Measurements from ENCODE around the gene DPEP2.
"Not testable (repeated sequence)": the region's sequence is repeated elsewhere in the genome, so short reads cannot be mapped to it uniquely, and the experiment has no call there.

The DPEP2 gene

DNA sequence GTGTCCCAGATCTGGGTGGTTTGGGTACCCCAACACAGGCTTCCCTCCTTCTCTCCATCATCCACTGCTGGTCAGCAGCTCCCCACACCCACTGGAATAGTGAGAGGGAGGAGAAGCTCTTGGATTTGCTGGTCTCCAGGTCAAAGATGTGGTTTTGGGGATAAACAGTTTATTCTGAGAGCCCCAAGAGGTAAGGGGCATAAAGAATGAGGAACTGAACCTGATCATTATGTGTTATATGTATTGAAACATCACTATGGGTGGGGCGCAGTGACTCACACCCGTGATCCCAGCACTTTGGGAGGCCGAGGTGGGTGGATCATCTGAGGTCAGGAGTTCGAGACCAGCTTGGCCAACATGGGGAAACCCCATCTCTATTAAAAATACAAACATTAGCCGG is 3.9 kb downstream of the DPEP2 start:
- Mint-ChIP-seq H3K4me1 (ENCODE audit: low read depth) (peaks cover 70% of the 10 kb centered on the region), H3K36me3 (ENCODE audit: low read depth) (peaks cover 66% of the 10 kb centered on the region)
- intact Hi-C loops (cut with micrococcal nuclease): no loop called here

DNA sequence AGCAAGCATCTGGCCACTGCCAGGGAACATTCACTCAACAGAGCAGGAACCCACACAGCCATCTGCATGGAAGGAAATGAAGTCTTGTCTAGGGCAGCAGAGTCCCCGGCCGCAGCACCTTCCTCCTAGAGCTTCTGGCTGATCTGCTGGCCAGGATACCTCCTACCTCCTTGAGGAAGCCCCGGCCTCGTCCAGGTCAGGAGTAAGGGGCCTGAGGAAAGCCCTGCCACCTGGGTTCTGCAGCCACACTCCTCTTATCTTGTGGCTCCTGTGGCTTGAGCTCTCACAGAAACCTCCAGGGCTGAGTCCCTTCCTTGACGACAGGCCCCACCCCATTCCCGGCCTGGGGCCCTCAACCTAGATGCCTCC is 5.3 kb downstream of the DPEP2 start:
- H3K9me3 Mint-ChIP-seq; H3K27me3 Mint-ChIP-seq; intact Hi-C loops (cut with micrococcal nuclease): not testable (repeated sequence)
- peaks cover 72% of the 10 kb centered on the region for H3K36me3 Mint-ChIP-seq (ENCODE audit: low read depth)
- peaks cover 69% of the 10 kb centered on the region for H3K4me1 Mint-ChIP-seq (ENCODE audit: low read depth)
- peak overlapping the region; percentile 99 for H3K27ac Mint-ChIP-seq
- peak overlapping the region; percentile 82 for H3K4me3 Mint-ChIP-seq

More for the DNA sequence above, 3.9 kb downstream of the DPEP2 start:
- no peaks in the 10 kb centered on the region for H3K27me3 Mint-ChIP-seq
- H3K27ac Mint-ChIP-seq: peak overlapping the region; percentile 99
- H3K4me3 Mint-ChIP-seq: peak overlapping the region; percentile 20
- no peaks in the 10 kb centered on the region for H3K9me3 Mint-ChIP-seq

DNA sequence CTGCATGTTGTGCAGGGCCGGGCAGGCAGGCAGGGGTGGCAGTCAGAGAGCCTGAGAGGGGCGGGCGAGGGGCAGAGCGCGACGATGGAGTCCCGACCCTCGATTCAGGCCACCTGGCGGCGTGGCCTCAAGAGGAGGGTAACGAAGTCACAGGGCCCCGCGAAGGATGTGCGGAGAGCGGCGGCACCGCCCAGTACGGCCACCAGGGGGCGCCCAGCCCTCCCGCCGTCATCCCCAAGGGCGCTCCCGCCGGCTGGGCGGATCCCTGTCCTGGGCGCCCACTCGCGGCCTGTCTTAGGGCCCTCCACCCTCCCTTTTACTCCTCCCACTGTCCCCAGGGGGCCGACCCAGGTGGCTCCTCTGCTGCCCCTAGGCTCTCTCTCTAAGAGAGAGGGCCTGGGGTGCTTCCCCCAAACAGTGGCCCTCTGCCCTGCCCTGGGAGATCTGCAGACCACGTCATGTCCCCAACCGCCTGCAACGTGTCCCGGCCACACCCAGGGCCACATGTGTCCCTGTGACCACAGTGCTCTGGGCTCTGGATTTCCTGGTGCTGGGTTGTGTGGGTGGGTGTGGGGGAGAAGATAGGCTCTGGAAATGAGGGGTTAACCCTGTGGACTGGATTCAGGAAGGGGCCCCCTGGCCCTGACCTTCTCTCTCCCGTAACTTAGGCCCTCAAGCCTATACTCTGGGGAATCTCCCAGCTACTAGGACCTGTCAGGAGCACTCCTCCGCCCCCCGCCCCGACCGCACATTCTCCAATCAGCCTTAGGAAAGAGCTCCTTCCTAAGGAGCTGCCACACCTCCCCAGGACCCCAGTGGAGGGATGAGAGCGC is 5.9 kb downstream of the DPEP2 start:
- Mint-ChIP-seq H3K9me3 (no peaks in the 10 kb centered on the region), H3K4me3 (peak overlapping the region; percentile 82), H3K27me3 (no peaks in the 10 kb centered on the region), H3K27ac (peak overlapping the region; percentile 99), H3K4me1 (ENCODE audit: low read depth) (peaks cover 69% of the 10 kb centered on the region), H3K36me3 (ENCODE audit: low read depth) (peaks cover 72% of the 10 kb centered on the region)
- intact Hi-C loops (cut with micrococcal nuclease): loop anchor here (1.0 to 2.0 kb wide), 3 partner anchors 13 to 47 kb away; partner anchors contain the start of genes DDX28 and DUS2

DNA sequence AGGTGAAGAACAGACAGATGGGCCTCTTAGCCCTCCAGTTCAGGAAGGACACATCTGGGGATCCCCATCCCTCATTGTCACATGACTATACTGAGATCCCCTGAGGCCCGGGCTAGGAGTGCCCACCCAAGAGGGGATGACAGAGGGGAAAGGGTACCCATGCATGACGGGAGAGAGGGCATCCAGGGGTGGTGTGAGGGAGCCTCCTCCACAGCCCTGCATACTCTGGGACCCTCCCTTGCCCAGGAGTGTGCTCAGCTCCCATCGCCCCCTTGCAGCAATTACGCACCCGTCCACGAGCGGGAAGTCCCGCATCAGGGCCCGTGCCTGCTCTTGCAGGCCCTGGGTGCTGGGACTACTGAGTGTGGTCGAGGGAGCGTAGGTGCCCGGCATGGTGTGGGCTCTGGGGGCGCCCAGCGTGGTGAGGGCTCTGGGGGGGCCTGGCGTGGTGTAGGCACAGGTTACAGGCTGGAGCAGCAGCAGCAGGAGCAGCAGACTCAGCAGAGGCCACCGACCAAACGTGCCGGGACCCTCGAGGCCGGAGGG is 6.5 kb downstream of the DPEP2 start:
- peaks cover 65% of the 10 kb centered on the region for H3K4me1 Mint-ChIP-seq (ENCODE audit: low read depth)
- no peaks in the 10 kb centered on the region for H3K9me3 Mint-ChIP-seq
- peaks cover 68% of the 10 kb centered on the region for H3K36me3 Mint-ChIP-seq (ENCODE audit: low read depth)

DNA sequence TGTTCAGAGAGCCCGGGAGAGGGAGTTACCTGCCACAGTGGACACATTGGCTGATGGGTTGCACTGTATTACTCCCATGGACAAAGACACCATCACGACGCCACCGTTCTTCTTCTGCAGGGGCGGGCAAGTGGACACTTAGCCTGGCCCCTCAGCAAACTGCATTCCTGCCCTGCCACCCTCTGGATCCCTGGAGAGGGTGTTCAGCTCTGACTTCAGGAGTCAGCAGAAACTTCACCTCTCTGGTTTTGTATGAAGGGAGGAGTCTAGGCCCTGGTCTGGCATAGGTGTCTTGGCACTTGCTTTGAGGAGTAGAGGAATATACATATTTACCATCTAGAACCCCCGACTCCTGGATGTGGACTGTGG is 9.3 kb downstream of the DPEP2 start:
- no peaks in the 10 kb centered on the region for H3K9me3 Mint-ChIP-seq
- H3K27me3 Mint-ChIP-seq: no peaks in the 10 kb centered on the region
- peaks cover 44% of the 10 kb centered on the region for H3K36me3 Mint-ChIP-seq (ENCODE audit: low read depth)
- peaks cover 48% of the 10 kb centered on the region for H3K4me1 Mint-ChIP-seq (ENCODE audit: low read depth)
- no peak overlapping the region for H3K4me3 Mint-ChIP-seq
- no peak overlapping the region for H3K27ac Mint-ChIP-seq
- intact Hi-C loops (cut with micrococcal nuclease): no loop called here

More for the DNA sequence above, 6.5 kb downstream of the DPEP2 start:
- Mint-ChIP-seq H3K27ac (peak overlapping the region; percentile 99), H3K27me3 (no peaks in the 10 kb centered on the region), H3K4me3 (peak overlapping the region; percentile 82)
- intact Hi-C loops (cut with micrococcal nuclease): loop anchor here (1.0 to 2.0 kb wide), 3 partner anchors 14 to 48 kb away; partner anchors contain the start of genes DDX28 and DUS2

DNA sequence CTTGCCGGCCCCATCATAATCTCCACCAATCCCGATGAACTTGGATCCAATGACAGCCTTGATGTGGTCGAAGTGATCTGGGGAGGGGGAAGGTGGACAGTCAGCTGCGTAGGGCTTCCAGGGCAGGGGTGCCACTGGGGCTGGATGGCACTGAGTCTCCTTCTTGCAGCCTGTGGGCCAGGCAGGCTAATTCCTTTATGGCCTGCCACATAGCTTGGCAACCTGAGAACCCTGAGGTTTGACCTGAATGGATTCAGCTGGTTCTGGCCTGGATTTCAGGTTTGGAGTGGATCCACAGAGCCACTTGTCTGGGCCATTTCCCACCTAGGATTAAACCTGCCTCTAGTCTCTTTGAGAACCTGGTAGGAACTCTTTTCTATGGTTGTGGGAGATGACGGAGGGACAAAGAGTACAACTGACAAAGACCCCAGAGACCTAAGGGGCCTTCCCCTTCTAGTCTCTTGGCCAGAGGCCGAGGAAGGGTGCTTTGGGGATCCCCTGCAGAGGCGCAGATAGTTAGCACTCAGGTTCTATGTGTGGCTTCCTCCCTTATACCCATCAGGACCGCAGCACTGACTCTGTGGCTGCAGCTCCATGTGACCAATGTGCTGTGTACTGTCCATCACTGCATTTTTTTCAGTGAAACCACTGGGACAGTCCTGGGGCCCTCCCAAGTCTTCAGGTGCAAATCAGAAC is 9.8 kb downstream of the DPEP2 start:
- Mint-ChIP-seq H3K9me3 (no peaks in the 10 kb centered on the region), H3K4me3 (no peak overlapping the region), H3K27me3 (no peaks in the 10 kb centered on the region), H3K36me3 (ENCODE audit: low read depth) (peaks cover 44% of the 10 kb centered on the region), H3K27ac (peak overlapping the region; percentile 35), H3K4me1 (ENCODE audit: low read depth) (peaks cover 48% of the 10 kb centered on the region)
- intact Hi-C loops (cut with micrococcal nuclease): no loop called here

DNA sequence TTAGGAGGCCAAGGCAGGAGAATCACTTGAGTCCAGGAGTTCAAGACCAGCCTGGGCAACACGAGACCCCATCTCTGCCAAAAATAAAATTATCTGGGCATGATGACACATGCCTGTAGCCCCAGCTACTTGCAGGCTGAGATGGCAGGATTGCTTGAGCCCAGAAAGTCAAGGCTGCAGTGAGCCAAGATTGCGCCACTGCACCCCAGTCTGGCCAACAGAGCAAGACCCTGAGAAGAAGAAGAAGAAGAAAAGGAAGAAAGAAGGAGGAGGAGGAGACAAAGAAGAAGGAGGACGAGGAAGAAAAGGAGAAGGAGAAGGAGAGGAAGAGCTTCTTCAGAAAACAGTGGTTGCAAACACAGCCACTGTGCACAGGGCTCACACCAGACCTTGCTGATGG is 10.6 kb downstream of the DPEP2 start:
- intact Hi-C loops (cut with micrococcal nuclease): no loop called here
- no peak overlapping the region for H3K4me3 Mint-ChIP-seq
- H3K27me3 Mint-ChIP-seq: no peaks in the 10 kb centered on the region
- H3K4me1 Mint-ChIP-seq (ENCODE audit: low read depth): peaks cover 50% of the 10 kb centered on the region
- H3K27ac Mint-ChIP-seq: peak overlapping the region; percentile 35
- peaks cover 44% of the 10 kb centered on the region for H3K36me3 Mint-ChIP-seq (ENCODE audit: low read depth)
- H3K9me3 Mint-ChIP-seq: no peaks in the 10 kb centered on the region

DNA sequence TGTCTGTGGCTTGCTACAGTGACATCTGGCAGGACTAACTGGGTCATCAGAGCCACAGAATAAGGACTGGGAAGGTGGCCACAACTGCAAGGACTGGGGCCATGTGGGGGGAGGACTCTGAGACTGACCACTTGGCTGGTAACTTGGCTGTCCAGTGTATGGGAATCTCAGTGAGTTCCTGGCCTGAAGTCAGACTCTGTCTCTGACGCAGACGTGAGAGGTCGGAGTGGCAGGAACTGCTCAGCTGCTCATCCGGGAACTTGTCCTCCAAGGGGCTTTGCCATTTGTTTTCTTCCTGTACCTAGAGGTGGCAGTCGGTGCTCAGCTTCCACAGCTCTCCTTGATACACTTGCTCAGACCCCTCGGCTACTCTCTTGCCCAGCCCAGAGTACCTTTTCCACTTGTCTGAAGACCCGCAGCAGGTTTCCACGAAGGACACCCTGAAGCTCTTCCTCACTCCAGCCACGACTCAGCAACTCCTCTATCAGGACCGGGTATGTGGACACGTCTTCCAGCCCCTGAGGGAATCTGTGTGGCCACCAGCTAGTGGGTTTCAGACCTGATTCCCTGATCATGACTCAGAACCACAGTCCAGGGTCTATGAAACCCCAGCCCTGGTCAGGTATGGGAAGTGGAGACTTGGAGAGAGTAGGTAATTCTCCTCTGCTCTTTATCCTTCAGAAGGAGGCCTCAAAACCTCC is 11.7 kb downstream of the DPEP2 start:
- H3K4me3 Mint-ChIP-seq: no peak overlapping the region
- H3K27me3 Mint-ChIP-seq: no peaks in the 10 kb centered on the region
- no peak overlapping the region for H3K27ac Mint-ChIP-seq
- H3K9me3 Mint-ChIP-seq: no peaks in the 10 kb centered on the region
- peaks cover 40% of the 10 kb centered on the region for H3K36me3 Mint-ChIP-seq (ENCODE audit: low read depth)
- intact Hi-C loops (cut with micrococcal nuclease): no loop called here
- peaks cover 45% of the 10 kb centered on the region for H3K4me1 Mint-ChIP-seq (ENCODE audit: low read depth)

DNA sequence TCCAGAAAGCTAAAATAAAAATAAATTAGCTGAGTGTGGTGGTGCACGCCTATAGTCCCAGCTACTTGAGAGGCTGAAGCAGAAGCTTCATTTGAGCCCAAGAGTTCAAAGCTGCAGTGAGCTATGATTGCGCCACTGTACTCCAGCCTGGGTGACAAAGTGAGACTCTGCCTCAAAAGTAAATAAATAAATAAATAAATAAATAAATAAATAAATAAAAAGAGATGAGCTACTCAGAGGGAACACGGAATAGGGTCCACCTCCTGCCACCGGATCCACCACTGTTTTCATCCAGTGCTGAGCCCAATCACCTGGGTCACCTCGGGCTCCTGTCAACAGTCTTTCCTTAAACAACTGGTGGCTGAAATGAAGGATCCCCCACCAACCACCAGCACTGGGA is 12.3 kb downstream of the DPEP2 start:
- H3K9me3 Mint-ChIP-seq: no peaks in the 10 kb centered on the region
- H3K4me1 Mint-ChIP-seq (ENCODE audit: low read depth): peaks cover 45% of the 10 kb centered on the region
- peaks cover 33% of the 10 kb centered on the region for H3K36me3 Mint-ChIP-seq (ENCODE audit: low read depth)
- peaks cover 3% of the 10 kb centered on the region for H3K27me3 Mint-ChIP-seq
- no peak overlapping the region for H3K4me3 Mint-ChIP-seq
- H3K27ac Mint-ChIP-seq: no peak overlapping the region
- intact Hi-C loops (cut with micrococcal nuclease): no loop called here

DNA sequence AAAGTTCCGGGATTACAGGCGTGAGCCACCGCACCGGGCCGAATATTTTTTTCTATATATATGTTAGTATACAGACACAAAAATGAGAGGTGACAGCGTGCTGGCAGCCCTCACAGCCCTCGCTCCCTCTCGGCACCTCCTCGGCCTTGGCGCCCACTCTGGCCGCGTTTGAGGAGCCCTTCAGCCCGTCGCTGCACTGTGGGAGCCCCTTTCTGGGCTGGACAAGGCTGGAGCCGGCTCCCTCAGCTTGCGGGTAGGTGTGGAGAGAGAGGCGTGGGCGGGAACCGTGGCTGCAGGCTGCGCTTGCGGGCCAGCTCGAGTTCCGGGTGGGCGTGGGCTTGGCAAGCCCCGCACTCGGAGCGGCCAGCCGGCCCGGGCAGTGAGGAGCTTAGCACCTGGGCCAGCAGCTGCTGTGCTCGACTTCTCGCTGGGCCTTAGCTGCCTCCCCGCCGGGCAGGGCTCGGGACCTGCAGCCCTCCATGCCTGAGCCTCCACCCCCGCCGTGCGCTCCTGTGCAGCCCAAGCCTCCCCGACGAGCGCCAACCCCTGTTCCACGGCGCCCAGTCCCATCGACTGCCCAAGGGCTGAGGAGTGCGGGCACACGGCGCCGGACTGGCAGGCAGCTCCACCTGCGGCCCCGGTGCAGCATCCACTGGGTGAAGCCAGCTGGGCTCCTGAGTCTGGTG is 17.1 kb downstream of the DPEP2 start:
- H3K9me3 Mint-ChIP-seq: no peaks in the 10 kb centered on the region
- H3K27ac Mint-ChIP-seq: no peak overlapping the region
- peaks cover 20% of the 10 kb centered on the region for H3K27me3 Mint-ChIP-seq
- H3K4me1 Mint-ChIP-seq (ENCODE audit: low read depth): peaks cover 26% of the 10 kb centered on the region
- no peak overlapping the region for H3K4me3 Mint-ChIP-seq
- H3K36me3 Mint-ChIP-seq (ENCODE audit: low read depth): no peaks in the 10 kb centered on the region
- intact Hi-C loops (cut with micrococcal nuclease): no loop called here

DNA sequence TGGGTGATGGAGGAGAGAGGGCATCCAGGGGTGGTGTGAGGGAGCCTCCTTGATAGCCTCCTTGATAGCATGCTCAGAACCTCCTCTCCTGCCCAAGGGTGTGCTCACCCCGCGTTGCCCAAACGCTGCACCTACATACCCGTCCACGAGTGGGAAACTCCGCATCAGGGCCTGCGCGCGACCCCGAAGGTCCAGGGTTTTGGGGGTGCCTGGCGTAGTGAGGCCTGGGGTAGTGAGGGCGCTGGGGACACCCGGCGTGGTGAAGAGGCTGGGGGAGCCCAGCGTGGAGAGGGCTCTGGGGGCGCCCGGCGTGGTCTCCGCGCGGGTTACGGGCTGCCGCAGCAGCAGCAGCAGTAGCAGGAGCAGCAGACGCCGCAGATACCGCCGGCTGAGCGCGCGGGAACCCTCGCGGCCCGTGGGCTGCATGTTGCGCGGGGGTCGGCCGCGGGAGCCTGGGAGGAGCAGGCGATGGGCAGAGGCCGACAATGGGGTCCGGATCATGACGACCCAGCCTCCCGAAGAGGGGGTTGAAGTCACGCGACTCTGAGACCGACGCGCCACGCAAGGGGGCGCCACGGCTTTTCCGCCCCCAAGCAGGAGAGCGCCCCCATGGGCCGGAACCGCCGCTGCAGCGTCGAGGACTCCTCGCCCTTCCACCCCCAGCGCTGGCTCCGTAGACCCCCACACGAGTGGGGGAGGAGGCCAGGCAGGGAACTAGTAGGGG is 19.2 kb downstream of the DPEP2 start, which contains the start of gene DPEP3:
Gene DPEP3, minus strand, starts transcription at position 545 of the 724 bp plus-strand sequence. Its CDS starts 119 bp downstream, at position 426.
- intact Hi-C loops (cut with micrococcal nuclease): no loop called here
- H3K36me3 Mint-ChIP-seq (ENCODE audit: low read depth): no peaks in the 10 kb centered on the region
- peaks cover 28% of the 10 kb centered on the region for H3K27me3 Mint-ChIP-seq
- H3K27ac Mint-ChIP-seq: no peak within 1 kb of the TSS
- H3K4me3 Mint-ChIP-seq: no peak within 1 kb of the TSS
- H3K4me1 Mint-ChIP-seq (ENCODE audit: low read depth): peaks cover 24% of the 10 kb centered on the region
- no peaks in the 10 kb centered on the region for H3K9me3 Mint-ChIP-seq

DNA sequence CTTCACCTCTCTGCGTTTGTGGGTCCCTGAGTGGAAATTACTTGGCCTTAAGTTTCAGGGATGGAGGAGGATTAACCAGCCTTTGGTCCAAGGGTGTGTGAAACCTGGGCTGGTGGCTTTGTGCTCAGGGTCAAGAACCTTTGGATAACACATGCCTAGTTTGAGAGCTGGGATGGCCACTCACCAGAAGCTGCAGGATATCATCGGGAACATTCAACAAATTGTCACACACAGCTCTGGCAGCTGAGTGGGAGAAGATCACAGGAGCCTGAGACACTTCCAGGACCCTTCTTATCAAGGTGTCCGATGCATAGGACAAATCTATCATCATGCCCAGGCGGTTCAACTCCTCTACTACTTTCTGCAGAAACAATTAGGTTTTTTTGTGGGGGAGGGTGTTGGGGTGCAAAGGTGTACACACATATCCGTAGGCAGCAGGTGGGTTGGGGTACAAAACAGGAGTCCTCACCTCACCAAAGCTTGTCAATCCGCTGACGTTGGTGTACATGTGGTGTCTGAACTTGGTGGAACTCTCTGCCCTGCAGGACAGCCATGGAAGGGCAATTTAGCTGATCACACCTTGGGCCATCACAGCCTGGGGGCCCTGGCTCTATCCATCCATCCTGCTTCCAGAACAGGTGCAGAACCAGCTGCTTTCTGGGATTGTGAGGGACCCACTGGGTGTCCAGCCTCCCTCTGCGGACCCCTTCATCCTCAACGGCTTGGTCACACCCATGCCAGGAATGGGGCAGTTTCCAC is 21.6 kb downstream of the DPEP2 start:
- no peak overlapping the region for H3K4me3 Mint-ChIP-seq
- H3K27ac Mint-ChIP-seq: no peak overlapping the region
- H3K4me1 Mint-ChIP-seq (ENCODE audit: low read depth): peaks cover 5% of the 10 kb centered on the region
- peaks cover 34% of the 10 kb centered on the region for H3K27me3 Mint-ChIP-seq
- H3K36me3 Mint-ChIP-seq (ENCODE audit: low read depth): no peaks in the 10 kb centered on the region
- intact Hi-C loops (cut with micrococcal nuclease): no loop called here
- no peaks in the 10 kb centered on the region for H3K9me3 Mint-ChIP-seq
